GM18951 (cell line): ENCODE data around the gene ACER2.

ENCODE experiments used
- POLR2A ChIP-seq: IDR thresholded peaks from 4 replicates; pipeline ENCODE4 v1.6.1; 2011; ENCODE audit warnings: mild to moderate bottlenecking; ENCODE audit not compliant: insufficient read length, insufficient read depth; ENCODE audit errors: extremely low read depth
- in situ Hi-C: fragments of 300-500 bp; cut with MboI; formaldehyde crosslinking; loops from one replicate; pipeline ENCODE4 v1.12.0; 2022; ENCODE audit warnings: low sequenced_read_pairs, mixed read lengths, inconsistent platforms; ENCODE audit not compliant: unreplicated experiment

ACER2 gene

DNA sequence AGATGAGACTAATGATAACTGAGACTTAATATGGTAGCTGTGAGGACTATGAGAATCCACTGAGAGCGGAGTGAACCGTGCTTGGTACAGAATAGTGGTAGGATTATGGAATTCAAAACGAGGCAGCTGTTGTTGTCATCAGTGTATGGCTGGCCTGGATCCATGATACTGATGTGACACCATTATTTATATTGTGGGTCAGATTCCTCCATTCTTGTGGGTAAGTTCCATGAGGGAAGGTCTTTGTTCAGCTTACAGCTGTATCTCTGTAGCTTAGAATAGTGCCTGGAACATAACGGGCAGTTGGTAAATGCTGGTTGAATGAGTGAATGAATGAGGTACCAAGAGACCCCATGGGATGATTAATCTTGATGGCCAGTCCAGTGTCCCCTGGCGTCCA is 61.8 kb downstream of the ACER2 start:
- in situ Hi-C loops, result loop anchor here (25.0 kb wide), 3 partner anchors 283 to 1208 kb away; no protein-coding TSS in a partner anchor
- no peak for TF ChIP-seq POLR2A

DNA sequence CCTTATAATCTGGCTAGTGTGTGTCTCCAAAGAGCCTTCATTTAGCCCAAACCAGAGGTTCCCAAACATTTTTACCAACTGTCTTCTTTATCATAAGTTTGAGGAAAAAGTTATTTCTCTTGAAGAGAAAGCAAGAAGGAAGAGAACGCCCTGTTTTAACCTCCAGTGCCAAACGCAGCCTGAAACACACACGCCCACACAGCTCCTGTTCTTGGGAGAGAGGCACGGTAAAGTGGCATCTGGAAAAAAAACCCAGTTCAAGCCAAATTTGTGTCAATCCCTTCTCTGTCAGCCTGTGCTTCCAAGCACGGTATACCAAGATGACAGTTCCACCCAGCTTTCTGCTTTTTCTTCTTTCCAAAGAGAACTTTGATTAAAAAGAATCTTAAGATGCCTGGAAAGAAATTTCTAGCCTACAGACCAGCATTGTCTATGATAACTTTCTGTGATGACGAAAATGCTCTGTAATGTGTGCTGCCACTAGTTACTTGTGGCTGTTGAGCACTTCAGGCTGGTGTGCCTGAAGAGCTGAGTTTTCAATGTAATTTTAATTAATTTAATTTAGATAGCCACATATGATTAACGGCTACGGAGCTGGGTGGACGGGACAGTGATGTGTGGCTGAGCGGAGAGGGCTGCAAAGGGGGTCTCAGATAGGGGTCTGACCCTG is 62.3 kb downstream of the ACER2 start:
- in situ Hi-C loops, result loop anchor here (25.0 kb wide), 3 partner anchors 284 to 1209 kb away; no protein-coding TSS in a partner anchor
- no peak for TF ChIP-seq POLR2A

DNA sequence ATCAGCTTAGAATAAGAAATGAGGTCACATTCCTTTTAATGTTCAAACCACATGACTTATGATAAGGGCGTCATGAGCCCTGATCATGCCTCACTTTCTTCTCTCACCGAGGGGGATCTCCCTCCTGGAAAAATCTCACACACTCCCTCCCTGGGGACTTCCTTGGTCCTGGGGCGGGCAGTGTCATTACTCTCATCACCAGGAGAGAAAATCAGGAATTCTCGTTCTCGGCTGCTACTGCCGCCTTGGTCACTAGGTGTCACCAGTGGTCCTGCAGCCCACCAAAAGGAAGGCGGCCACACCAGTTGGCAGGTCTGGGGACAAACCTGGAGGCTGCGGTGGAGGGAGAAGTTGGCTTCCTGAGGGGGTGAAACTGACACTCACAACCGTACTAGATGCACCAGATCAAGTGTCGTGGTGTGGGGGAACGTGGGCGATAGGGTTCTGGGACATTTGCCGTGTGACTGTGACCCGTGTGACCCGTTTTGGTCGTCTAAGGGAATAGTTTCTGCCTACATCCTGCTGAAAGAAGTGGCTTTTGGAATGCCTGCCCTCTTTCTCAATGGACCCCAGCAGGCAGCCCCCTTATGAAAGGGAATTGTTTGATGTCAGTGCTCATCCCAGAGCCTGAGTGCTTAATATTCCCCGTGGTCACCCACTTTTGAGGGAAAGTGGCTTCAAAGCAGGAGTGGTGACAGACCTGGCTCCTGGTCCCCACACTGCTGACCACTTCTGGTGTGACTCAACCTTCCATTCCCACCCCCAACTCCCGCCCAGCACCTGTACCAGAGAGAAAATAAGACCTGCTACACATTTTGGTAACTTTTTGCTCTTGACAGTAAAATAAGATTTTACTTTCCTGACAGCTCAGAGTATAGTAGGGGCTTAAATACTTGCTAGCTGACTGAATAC is 63.2 kb downstream of the ACER2 start:
- in situ Hi-C loops, result loop anchor here (25.0 kb wide), 3 partner anchors 285 to 1210 kb away; no protein-coding TSS in a partner anchor

DNA sequence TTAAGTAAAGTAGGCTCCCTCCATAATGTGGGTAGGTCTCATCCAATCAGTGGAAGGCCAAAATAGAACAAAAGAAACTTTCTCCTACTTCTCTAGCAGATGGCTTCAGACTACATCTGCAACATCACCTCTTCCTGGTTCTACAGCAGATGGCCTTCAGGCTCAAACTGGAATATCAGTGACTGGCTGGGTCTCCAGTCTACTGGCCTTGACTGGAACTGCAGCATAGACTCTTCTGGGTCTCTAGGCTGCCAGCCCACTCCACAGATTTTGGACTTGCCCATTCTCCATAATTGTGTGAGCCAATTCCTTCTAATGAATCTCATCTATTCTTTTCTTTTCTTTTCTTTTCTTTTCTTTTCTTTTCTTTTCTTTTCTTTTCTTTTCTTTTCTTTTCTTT is 64.8 kb downstream of the ACER2 start:
- in situ Hi-C loops, result loop anchor here (25.0 kb wide), 3 partner anchors 286 to 1211 kb away; no protein-coding TSS in a partner anchor
- TF ChIP-seq POLR2A, result no peak

More for the DNA sequence above, 63.2 kb downstream of the ACER2 start:
- no peak for TF ChIP-seq POLR2A

DNA sequence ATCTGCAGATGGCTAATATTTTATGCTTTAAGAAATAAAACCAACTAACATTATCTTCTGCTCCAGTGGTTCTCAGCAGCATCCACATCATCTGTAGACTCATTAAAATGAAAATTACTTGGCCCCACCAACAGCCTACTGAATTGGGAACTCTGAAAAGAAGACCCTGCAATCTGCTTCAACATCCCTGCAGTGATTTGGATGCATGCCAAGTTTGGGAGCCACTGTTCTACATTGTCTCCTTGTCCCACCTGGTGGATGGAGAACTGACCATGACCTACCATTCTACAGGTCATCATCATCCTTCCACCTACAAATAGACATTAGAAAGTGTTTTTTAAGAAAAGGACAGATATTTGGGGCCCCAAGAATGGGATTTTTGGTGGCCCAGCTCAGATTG is 71.1 kb downstream of the ACER2 start:
- in situ Hi-C loops, result loop anchor here (25.0 kb wide), 1 partner anchor 1632 kb away; no protein-coding TSS in a partner anchor

DNA sequence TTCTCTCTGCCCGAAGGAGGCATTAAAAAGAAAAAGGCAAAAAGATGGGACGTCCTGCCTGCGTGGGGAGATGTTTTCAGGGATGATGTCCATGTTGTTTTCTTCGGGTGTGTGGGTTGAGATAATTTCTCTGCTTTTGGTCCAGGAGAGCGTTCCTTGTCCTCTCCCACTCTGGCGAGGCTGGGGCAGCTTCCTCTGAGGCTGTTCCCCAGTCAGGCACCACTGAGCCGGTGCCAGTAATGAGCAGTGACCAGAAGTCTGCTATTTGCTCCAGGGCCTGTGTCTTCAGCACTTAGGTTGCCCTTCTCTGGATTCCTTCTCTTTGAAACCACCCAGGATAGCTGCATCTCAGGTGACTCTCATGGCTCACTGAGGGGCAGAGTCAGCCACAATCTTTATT is 71.5 kb downstream of the ACER2 start:
- in situ Hi-C loops, result loop anchor here (25.0 kb wide), 1 partner anchor 1632 kb away; no protein-coding TSS in a partner anchor
- no peak for TF ChIP-seq POLR2A

More for the DNA sequence above, 71.1 kb downstream of the ACER2 start:
- TF ChIP-seq POLR2A, result no peak

DNA sequence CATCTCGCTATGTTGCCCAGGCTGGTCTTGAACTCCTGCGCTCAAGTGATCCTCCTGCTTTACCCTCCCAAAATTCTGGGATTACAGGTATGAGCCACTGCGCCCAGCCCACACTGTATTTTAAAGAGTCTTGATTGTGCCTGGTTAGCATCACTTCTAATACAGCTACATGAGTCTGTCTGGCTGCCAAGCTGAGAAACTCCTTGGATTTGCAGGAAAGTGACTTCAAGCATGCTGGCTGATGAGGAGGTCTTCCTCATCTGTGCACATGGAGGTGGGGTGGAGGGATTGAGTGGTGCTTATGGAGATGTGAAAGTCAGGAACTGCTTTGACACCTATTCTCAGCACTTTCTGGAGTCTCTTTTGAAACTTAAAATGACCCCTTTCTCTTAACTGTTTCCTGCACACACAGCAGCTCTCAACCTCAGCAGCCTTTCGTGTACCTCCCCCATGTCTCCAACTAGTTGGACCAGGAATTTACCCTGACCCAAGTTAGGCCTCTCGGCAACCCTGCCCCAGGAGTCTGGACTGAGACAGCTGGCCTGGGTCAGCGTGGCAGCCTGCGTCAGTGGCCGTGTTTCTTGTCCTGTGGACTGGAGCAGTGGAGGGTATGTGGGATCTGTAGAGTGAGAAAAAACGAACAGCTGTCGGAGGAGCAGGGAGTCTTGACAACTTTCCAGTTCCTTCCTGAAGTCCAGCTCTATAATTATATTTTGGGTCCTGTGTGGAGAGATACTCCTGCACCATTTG is 72.5 kb downstream of the ACER2 start:
- TF ChIP-seq POLR2A, result no peak
- in situ Hi-C loops, result loop anchor here (25.0 kb wide), 1 partner anchor 1631 kb away; no protein-coding TSS in a partner anchor

DNA sequence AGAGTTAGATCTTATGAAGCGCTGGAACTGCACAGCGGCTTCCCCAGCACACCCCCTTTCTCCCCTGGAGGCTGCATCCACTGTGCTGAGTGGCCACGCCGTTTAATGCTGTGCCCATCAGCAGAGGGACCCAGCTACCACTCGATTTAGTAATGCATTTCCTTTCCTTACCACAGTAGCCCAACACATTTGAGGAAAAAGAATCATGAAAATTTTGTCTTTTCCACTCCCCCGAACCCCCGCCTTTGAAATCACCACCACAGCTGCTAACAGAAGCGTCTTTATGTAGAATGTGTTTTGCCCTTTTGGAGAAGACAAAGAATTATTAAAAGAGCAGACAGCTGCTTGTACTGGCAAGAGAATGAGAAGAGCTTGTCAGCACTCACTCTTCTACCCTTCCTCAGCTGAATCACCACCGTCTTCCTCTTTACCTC is 73.2 kb downstream of the ACER2 start:
- in situ Hi-C loops, result loop anchor here (25.0 kb wide), 1 partner anchor 1630 kb away; no protein-coding TSS in a partner anchor
- TF ChIP-seq POLR2A, result no peak

DNA sequence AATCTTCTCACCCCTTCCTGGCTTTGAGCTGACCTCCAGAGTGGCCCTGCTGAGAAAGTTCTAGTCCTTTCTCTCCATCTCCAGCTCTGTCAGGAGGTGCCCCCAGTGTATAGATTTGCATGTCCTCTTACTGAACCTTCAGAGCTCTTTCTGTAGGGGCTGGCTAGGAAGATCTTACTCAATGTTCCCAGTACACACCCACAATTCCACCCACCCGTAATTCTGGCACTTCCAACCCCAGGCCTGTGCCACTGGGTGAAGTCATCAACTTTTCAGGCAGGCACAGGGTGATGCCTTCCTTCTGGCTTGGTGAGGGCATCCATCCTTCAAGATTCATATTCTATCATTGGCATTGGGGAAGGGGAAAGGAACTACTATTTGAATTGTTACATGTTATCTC is 75.9 kb downstream of the ACER2 start:
- in situ Hi-C loops, result loop anchor here (25.0 kb wide), 1 partner anchor 1628 kb away; no protein-coding TSS in a partner anchor
- TF ChIP-seq POLR2A, result no peak

DNA sequence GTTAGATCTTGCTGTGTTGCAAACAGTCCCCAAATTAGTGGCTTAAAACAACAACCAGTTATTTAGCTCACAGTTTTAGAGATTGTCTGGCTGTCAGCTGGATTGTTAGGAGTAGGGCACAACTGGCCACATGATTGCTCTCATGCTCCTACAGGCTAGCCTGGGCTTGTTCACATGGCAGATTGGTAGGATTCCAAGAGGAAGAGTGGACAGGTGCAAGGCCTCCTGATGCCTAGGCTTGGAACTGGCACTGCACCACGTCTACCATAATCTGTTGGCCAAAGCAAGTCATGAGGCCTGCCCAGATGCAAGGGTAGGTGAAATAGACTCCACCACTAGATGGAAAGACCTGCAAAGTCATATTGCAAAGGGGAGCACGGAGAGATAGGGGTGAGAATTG is 76.4 kb downstream of the ACER2 start:
- TF ChIP-seq POLR2A, result no peak
- in situ Hi-C loops, result loop anchor here (25.0 kb wide), 1 partner anchor 1627 kb away; no protein-coding TSS in a partner anchor

DNA sequence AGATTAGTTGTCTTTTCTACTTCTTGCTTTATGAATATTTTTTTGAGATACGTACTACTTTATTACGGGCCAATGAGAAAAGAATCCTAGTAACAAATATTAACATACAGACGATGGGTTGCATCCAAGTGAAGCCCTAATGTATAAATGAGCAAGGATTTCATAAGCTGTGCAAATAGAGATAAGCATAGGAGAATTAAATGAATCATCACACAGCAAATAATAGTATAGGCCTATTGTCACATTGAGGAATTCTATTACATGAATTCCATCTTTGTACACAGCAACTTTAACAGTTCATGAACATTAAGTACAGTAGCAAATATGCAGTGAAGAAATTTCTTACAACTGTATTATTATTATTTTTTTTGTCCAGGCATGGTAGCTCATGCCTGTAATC is 78.0 kb downstream of the ACER2 start:
- TF ChIP-seq POLR2A, result no peak
- in situ Hi-C loops, result loop anchor here (25.0 kb wide), 1 partner anchor 1625 kb away; no protein-coding TSS in a partner anchor

DNA sequence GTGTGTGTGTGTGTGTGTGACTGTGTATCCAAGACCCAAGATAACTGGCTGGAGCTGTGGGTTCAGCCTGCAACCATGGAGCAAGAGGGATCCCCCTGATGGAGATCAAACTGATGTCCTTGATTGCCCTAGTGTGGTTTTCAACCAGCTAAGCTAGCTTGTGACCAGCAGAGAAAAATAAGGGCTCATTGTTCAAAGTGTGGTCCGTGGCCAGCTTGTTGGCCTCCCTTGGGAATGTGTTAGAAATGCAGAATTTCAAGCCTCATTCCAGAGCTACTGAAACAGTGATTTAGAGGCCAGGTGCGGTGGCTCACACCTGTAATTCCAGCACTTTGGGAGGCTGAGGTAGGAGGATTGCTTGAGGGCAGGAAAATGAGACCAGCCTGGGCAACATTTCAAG is 79.9 kb downstream of the ACER2 start:
- TF ChIP-seq POLR2A, result no peak
- in situ Hi-C loops, result loop anchor here (25.0 kb wide), 1 partner anchor 1624 kb away; no protein-coding TSS in a partner anchor
